IMR-90 (cell line): ENCODE data around the gene SLC4A1. TPM values are rescaled to one million over a fixed set of nuclear protein-coding genes. Genes with fewer than 3 reads are reported as not detected.

Source experiments
- ATAC-seq: fragments of 200-7000 bp; cut with Tn5 transposase; 2 replicates; pipeline ENCODE4 v1.9.1; 2020; ENCODE audit warnings: low read depth, mild to moderate bottlenecking, moderate library complexity
- BruUV-seq: library from RNA; stranded (reverse); fragments of 400-500 nt; replicated peaks from 2 replicates; lab custom pipeline; 2021; lab: Mats Ljungman, UMichigan
- CTCF ChIA-PET: fragments of 300-600 bp; formaldehyde crosslinking; extraction: SDS; loops from one replicate; lab custom pipeline; 2021; ENCODE audit warnings: antibody characterized with exemption; lab: Yijun Ruan, JAX
- POLR2A ChIA-PET: fragments of 300-600 bp; sonication (Branson Sonifier 250); formaldehyde crosslinking; loops from one replicate; lab custom pipeline; 2022; ENCODE audit warnings: antibody characterized with exemption; ENCODE audit not compliant: unreplicated experiment; lab: Charles Lee
- DNase-seq: peaks from one replicate; pipeline ENCODE4 v3.0.0; 2013
- H2AFZ ChIP-seq: replicated peaks from 2 replicates; pipeline ENCODE3; 2013; ENCODE audit warnings: low read length, mild to moderate bottlenecking; ENCODE audit not compliant: poor library complexity
- H2AK5ac ChIP-seq: 2 replicates; pipeline ENCODE4 v1.6.1; 2013; ENCODE audit warnings: low read depth, low read length, inconsistent platforms
- H2AK9ac ChIP-seq: replicated peaks from 2 replicates; pipeline ENCODE3; 2013; ENCODE audit warnings: mild to moderate bottlenecking, low read depth, low read length, moderate library complexity; ENCODE audit not compliant: poor library complexity
- H2BK120ac ChIP-seq: 2 replicates; pipeline ENCODE4 v1.6.1; 2013; ENCODE audit warnings: low read depth, low read length, inconsistent platforms
- H2BK15ac ChIP-seq: 3 replicates; pipeline ENCODE4 v1.6.1; 2013; ENCODE audit warnings: low read depth, low read length, inconsistent platforms
- H2BK20ac ChIP-seq: 2 replicates; pipeline ENCODE4 v1.6.1; 2013; ENCODE audit warnings: low read depth, mild to moderate bottlenecking, inconsistent platforms, low read length, moderate library complexity
- H2BK5ac ChIP-seq: 2 replicates; pipeline ENCODE4 v1.6.1; 2013; ENCODE audit warnings: mild to moderate bottlenecking, low read depth, low read length, inconsistent platforms; ENCODE audit not compliant: poor library complexity, severe bottlenecking
- H3K14ac ChIP-seq: replicated peaks from 2 replicates; pipeline ENCODE4 v1.6.1; 2013; ENCODE audit warnings: low read depth, low read length, inconsistent platforms
- H3K18ac ChIP-seq: 2 replicates; pipeline ENCODE4 v1.6.1; 2013; ENCODE audit warnings: low read depth, low read length, control low read depth
- H3K23ac ChIP-seq: 2 replicates; pipeline ENCODE4 v1.6.1; 2013; ENCODE audit warnings: low read depth, low read length, inconsistent platforms
- H3K27ac ChIP-seq: 2 replicates; pipeline ENCODE4 v1.5.1; 2013; ENCODE audit warnings: mild to moderate bottlenecking, control low read depth, low read length; ENCODE audit not compliant: insufficient read depth
- H3K27me3 ChIP-seq: 2 replicates; pipeline ENCODE4 v1.6.1; 2013; ENCODE audit warnings: low read length; ENCODE audit not compliant: control insufficient read depth, insufficient read depth
- H3K36me3 ChIP-seq: 2 replicates; pipeline ENCODE4 v1.6.1; 2013; ENCODE audit warnings: low read length, mixed read lengths; ENCODE audit not compliant: control insufficient read depth, insufficient read depth
- H3K4ac ChIP-seq: 2 replicates; pipeline ENCODE4 v1.6.1; 2013; ENCODE audit warnings: low read depth, low read length, inconsistent platforms
- H3K4me1 ChIP-seq: 2 replicates; pipeline ENCODE4 v1.6.1; 2013; ENCODE audit warnings: low read length, mixed read lengths; ENCODE audit not compliant: control insufficient read depth, insufficient read depth
- H3K4me2 ChIP-seq: 2 replicates; pipeline ENCODE4 v1.6.1; 2013; ENCODE audit warnings: low read depth, mild to moderate bottlenecking, control low read depth, low read length, moderate library complexity
- H3K4me3 ChIP-seq: 2 replicates; pipeline ENCODE4 v1.5.1; 2013; ENCODE audit warnings: low read depth, mild to moderate bottlenecking, control low read depth, low read length, moderate library complexity; ENCODE audit not compliant: insufficient read depth
- H3K56ac ChIP-seq: 2 replicates; pipeline ENCODE4 v1.6.1; 2013; ENCODE audit warnings: low read length, inconsistent platforms; ENCODE audit not compliant: insufficient read depth; ENCODE audit errors: extremely low read depth
- H3K79me1 ChIP-seq, 2 experiments: 2 replicates each; pipeline ENCODE4 v1.6.1; 2013; ENCODE audit warnings: low read length in 2 of 2, inconsistent platforms in 1 of 2, low read depth in 1 of 2
- H3K9ac ChIP-seq: 2 replicates; pipeline ENCODE4 v1.6.1; 2013; ENCODE audit warnings: low read depth, low read length, control low read depth
- H3K9me1 ChIP-seq: 2 replicates; pipeline ENCODE4 v1.6.1; 2013; ENCODE audit warnings: low read length, inconsistent platforms; ENCODE audit not compliant: insufficient read depth
- H3K9me3 ChIP-seq: 2 replicates; pipeline ENCODE4 v1.6.1; 2013; ENCODE audit warnings: low read length; ENCODE audit not compliant: control insufficient read depth, insufficient read depth
- H4K20me1 ChIP-seq: 2 replicates; pipeline ENCODE4 v1.6.1; 2013; ENCODE audit warnings: low read length, inconsistent platforms; ENCODE audit not compliant: insufficient read depth
- H4K5ac ChIP-seq: 2 replicates; pipeline ENCODE4 v1.6.1; 2013; ENCODE audit warnings: mild to moderate bottlenecking, low read depth, low read length, control low read depth
- H4K8ac ChIP-seq, 2 experiments: 2 replicates each; pipeline ENCODE4 v1.6.1; 2013; ENCODE audit warnings: low read depth in 2 of 2, low read length in 2 of 2, control low read depth in 1 of 2, inconsistent platforms in 1 of 2
- H4K91ac ChIP-seq: 2 replicates; pipeline ENCODE4 v1.6.1; 2013; ENCODE audit warnings: low read depth, low read length, inconsistent platforms; ENCODE audit not compliant: insufficient read depth
- BHLHE40 ChIP-seq: fragments of 150-350 bp; IDR thresholded peaks from 2 replicates; pipeline ENCODE4 v1.6.1; 2016; ENCODE audit warnings: mild to moderate bottlenecking, low read depth, low read length
- CEBPB ChIP-seq: IDR thresholded peaks from 2 replicates; pipeline ENCODE4 v1.6.1; 2012; ENCODE audit warnings: low read depth, low read length, improper control_type of control experiment
- CHD1 ChIP-seq: IDR thresholded peaks from 2 replicates; pipeline ENCODE4 v1.6.1; 2012; ENCODE audit warnings: low read depth, low read length, improper control_type of control experiment
- CTCF ChIP-seq: conservative IDR thresholded peaks from 2 replicates; pipeline ENCODE4 v1.5.1; 2012; ENCODE audit warnings: mild to moderate bottlenecking, low read depth, low read length, improper control_type of control experiment
- FOS ChIP-seq: fragments of 150-350 bp; IDR thresholded peaks from 2 replicates; pipeline ENCODE4 v1.6.1; 2016; ENCODE audit warnings: low read depth, low read length
- MAFK ChIP-seq: IDR thresholded peaks from 2 replicates; pipeline ENCODE4 v1.6.1; 2012; ENCODE audit warnings: low read depth, low read length, improper control_type of control experiment
- MAZ ChIP-seq: IDR thresholded peaks from 2 replicates; pipeline ENCODE4 v1.6.1; 2012; ENCODE audit warnings: low read depth, mild to moderate bottlenecking, low read length, improper control_type of control experiment, moderate library complexity, borderline replicate concordance
- MXI1 ChIP-seq: IDR thresholded peaks from 2 replicates; pipeline ENCODE4 v1.6.1; 2012; ENCODE audit warnings: low read depth, mild to moderate bottlenecking, low read length, moderate library complexity, borderline replicate concordance
- NFE2L2 ChIP-seq: fragments of 150-350 bp; IDR thresholded peaks from 2 replicates; pipeline ENCODE4 v1.6.1; 2016; ENCODE audit warnings: low read depth, mild to moderate bottlenecking, low read length
- POLR2A ChIP-seq: IDR thresholded peaks from 2 replicates; pipeline ENCODE4 v1.6.1; 2012; ENCODE audit warnings: mild to moderate bottlenecking, low read depth, low read length
- RAD21 ChIP-seq: IDR thresholded peaks from 2 replicates; pipeline ENCODE4 v1.6.1; 2012; ENCODE audit warnings: low read length, improper control_type of control experiment
- RCOR1 ChIP-seq: IDR thresholded peaks from 2 replicates; pipeline ENCODE4 v1.6.1; 2012; ENCODE audit warnings: mild to moderate bottlenecking, low read length, improper control_type of control experiment; ENCODE audit not compliant: insufficient replicate concordance
- RFX5 ChIP-seq: IDR thresholded peaks from 2 replicates; pipeline ENCODE4 v1.8.0; 2012; ENCODE audit warnings: low read depth, mild to moderate bottlenecking, low read length, moderate library complexity
- SMC3 ChIP-seq: fragments of 150-350 bp; IDR thresholded peaks from 2 replicates; pipeline ENCODE4 v1.6.1; 2016; ENCODE audit warnings: low read depth, mild to moderate bottlenecking, antibody characterized with exemption, low read length, moderate library complexity
- WGBS, 2 experiments: methylation state at CpG; one replicate each; pipeline versions ENCODE4 v1.1.5 to v1.1.7; 2013; ENCODE audit warnings: missing lambda C conversion rate in 2 of 2; ENCODE audit not compliant: insufficient read length in 1 of 2; ENCODE audit errors: extremely low coverage in 2 of 2; 5-methylcytosine and 5-hydroxymethylcytosine counted together
- dilution Hi-C: fragments of 300-500 bp; cut with HindIII; formaldehyde crosslinking; loops from one replicate; pipeline ENCODE4 v1.14.3; 2018; ENCODE audit warnings: low sequenced_read_pairs; ENCODE audit not compliant: unreplicated experiment
- in situ Hi-C: fragments of 300-500 bp; cut with MboI; formaldehyde crosslinking; loops from 3 replicates; pipeline ENCODE4 v1.14.3; 2019; ENCODE audit warnings: low sequenced_read_pairs, inconsistent platforms, mixed read lengths
- intact Hi-C: fragments of 100-400 bp; cut with micrococcal nuclease; formaldehyde crosslinking; loops from 2 replicates; pipeline ENCODE4 v1.10.0; 2022
- polyA plus RNA-seq, 3 experiments: library from polyadenylated mRNA; depleted of rRNA; stranded (reverse); fragments of >200 nt; gene quantifications; 2 replicates each; pipeline ENCODE4 v1.2.3, GENCODE V29; 2012; ENCODE audit warnings: low replicate concordance in 1 of 3
- total RNA-seq: library from RNA; depleted of rRNA; stranded (reverse); fragments of >200 nt; gene quantifications from 2 replicates; pipeline ENCODE4 v1.2.3, GENCODE V29; 2012
- TF ChIP-seq, protein P1 (sequence below): fragments of 150-350 bp; IDR thresholded peaks from 2 replicates; pipeline ENCODE4 v1.6.1; 2016; ENCODE audit warnings: low read depth, mild to moderate bottlenecking, low read length, moderate library complexity, borderline replicate concordance
- TF ChIP-seq, protein P2 (sequence below): fragments of 150-350 bp; IDR thresholded peaks from 2 replicates; pipeline ENCODE4 v1.6.1; 2017; ENCODE audit warnings: mild to moderate bottlenecking, antibody characterized with exemption, low read length, low read depth

SLC4A1 gene
- total and polyA plus RNA-seq, 2 of the 4 experiments (the other 2 are of a cell fraction): not detected

DNA sequence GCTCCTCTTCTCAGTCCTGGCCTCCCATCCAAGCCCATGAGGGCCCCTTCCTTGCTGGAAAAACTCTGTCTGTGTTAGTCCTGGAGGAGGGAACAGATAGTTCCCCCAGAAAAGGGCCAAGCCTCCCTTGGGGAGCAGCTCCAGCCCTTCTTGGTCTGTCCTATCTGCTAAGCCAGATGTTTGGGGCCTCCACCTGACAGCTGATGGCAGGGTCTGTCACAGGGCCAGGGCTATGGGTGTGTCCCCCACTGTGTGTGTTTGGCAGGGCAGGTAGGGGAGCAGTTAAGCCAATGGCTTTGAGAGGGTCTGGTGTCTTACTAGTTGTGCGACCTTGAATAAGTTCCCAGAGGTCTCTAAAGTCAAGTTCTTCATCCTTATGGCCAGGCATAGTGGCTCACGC is 13.6 kb upstream of the SLC4A1 start:
- POLR2A ChIA-PET: no interaction called here

More for the DNA sequence above, 13.6 kb upstream of the SLC4A1 start:
- DNase-seq: no peak
- H3K9me3 ChIP-seq: no peaks in the 10 kb centered on the region
- H4K5ac ChIP-seq: no peak overlapping the region
- peaks cover 14% of the 10 kb centered on the region for H3K9me1 ChIP-seq
- no peak overlapping the region for H3K23ac ChIP-seq
- in situ Hi-C loops: no loop called here
- H4K91ac ChIP-seq: no peak overlapping the region
- intact Hi-C loops: no loop called here
- no peak overlapping the region for H3K4me3 ChIP-seq
- H2BK5ac ChIP-seq: no peak overlapping the region
- H2AK9ac ChIP-seq: no peak overlapping the region
- TF ChIP-seq FOS (no peak), NFE2L2 (no peak), MAZ (no peak), BHLHE40 (no peak), CHD1 (no peak), POLR2A (no peak), CTCF (no peak), SMC3 (no peak), MAFK (no peak), RCOR1 (no peak), RAD21 (no peak), RFX5 (no peak), MXI1 (no peak), CEBPB (no peak)
- TF ChIP-seq, protein P1, sequence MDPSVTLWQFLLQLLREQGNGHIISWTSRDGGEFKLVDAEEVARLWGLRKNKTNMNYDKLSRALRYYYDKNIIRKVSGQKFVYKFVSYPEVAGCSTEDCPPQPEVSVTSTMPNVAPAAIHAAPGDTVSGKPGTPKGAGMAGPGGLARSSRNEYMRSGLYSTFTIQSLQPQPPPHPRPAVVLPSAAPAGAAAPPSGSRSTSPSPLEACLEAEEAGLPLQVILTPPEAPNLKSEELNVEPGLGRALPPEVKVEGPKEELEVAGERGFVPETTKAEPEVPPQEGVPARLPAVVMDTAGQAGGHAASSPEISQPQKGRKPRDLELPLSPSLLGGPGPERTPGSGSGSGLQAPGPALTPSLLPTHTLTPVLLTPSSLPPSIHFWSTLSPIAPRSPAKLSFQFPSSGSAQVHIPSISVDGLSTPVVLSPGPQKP: no peak
- TF ChIP-seq, protein P2, sequence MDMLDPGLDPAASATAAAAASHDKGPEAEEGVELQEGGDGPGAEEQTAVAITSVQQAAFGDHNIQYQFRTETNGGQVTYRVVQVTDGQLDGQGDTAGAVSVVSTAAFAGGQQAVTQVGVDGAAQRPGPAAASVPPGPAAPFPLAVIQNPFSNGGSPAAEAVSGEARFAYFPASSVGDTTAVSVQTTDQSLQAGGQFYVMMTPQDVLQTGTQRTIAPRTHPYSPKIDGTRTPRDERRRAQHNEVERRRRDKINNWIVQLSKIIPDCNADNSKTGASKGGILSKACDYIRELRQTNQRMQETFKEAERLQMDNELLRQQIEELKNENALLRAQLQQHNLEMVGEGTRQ: no peak
- no peak overlapping the region for H3K56ac ChIP-seq
- no peak overlapping the region for H2BK120ac ChIP-seq
- no peak overlapping the region for H2BK15ac ChIP-seq
- no peak overlapping the region for H2BK20ac ChIP-seq
- H4K20me1 ChIP-seq: no peaks in the 10 kb centered on the region
- no peak overlapping the region for H3K27ac ChIP-seq
- no CpG with 5 or more reads among the region's 2 CpGs for WGBS, 2 experiments
- H4K8ac ChIP-seq: no peak overlapping the region
- BruUV-seq: no TSS peak
- H3K4me1 ChIP-seq: peaks cover 6% of the 10 kb centered on the region
- no peaks in the 10 kb centered on the region for H3K36me3 ChIP-seq
- H3K4me2 ChIP-seq: no peak overlapping the region
- H3K27me3 ChIP-seq: peaks cover 2% of the 10 kb centered on the region; the same call in 1 of the 2 replicates
- H3K18ac ChIP-seq: no peak overlapping the region
- H3K9ac ChIP-seq: no peak overlapping the region
- CTCF ChIA-PET: no interaction called here
- peaks cover 0 to 5% of the 10 kb centered on the region in 2 experiments; a peak in 1 of 4 replicates for H3K79me1 ChIP-seq
- no peak overlapping the region for H2AFZ ChIP-seq
- no peak overlapping the region for H3K4ac ChIP-seq
- H3K14ac ChIP-seq: no peak overlapping the region
- H2AK5ac ChIP-seq: no peak overlapping the region
- dilution Hi-C loops: no loop called here
- no peak for ATAC-seq
